ENCODE measurements around the gene CALB2.

CALB2 gene

GRCh38 chr16:71428385-71428784 is 69.9 kb downstream of the CALB2 start:
- DNase-seq: no peak

GRCh38 chr16:71428883-71429282 is 70.4 kb downstream of the CALB2 start:
- no peak for DNase-seq

- no peak for DNase-seq
These were observed 71.1 kb downstream of the CALB2 start for GRCh38 chr16:71429581-71429980.

- DNase-seq: no peak
These were observed 72.2 kb downstream of the CALB2 start for GRCh38 chr16:71430744-71431143.

- no peak for DNase-seq
These were observed 72.7 kb downstream of the CALB2 start for GRCh38 chr16:71431176-71431575.

GRCh38 chr16:71431991-71432390 is 73.5 kb downstream of the CALB2 start:
- no peak for DNase-seq

GRCh38 chr16:71432906-71433305 is 74.4 kb downstream of the CALB2 start:
- no peak for DNase-seq

GRCh38 chr16:71436473-71436872 is 78.0 kb downstream of the CALB2 start:
- no peak for DNase-seq

GRCh38 chr16:71439523-71439922 is 81.0 kb downstream of the CALB2 start:
- DNase-seq: no peak

Measured in DMS79 treated with DMSO at 0.1 percent for 48 hours (cell line).